Smooth muscle cell of the umbilical artery (primary cell): ENCODE measurements around the gene FKBP7. TPM values are rescaled to one million over a fixed set of nuclear protein-coding genes. Genes with fewer than 3 reads are reported as not detected.

ENCODE experiments used
- total RNA-seq: library from RNA; depleted of rRNA; stranded (reverse); fragments of >200 nt; gene quantifications from 2 replicates; pipeline ENCODE4 v1.2.3, GENCODE V29; 2014

The FKBP7 gene, protein sequence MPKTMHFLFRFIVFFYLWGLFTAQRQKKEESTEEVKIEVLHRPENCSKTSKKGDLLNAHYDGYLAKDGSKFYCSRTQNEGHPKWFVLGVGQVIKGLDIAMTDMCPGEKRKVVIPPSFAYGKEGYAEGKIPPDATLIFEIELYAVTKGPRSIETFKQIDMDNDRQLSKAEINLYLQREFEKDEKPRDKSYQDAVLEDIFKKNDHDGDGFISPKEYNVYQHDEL
- 76.0 and 116 TPM in 2 replicates for total RNA-seq

DNA sequence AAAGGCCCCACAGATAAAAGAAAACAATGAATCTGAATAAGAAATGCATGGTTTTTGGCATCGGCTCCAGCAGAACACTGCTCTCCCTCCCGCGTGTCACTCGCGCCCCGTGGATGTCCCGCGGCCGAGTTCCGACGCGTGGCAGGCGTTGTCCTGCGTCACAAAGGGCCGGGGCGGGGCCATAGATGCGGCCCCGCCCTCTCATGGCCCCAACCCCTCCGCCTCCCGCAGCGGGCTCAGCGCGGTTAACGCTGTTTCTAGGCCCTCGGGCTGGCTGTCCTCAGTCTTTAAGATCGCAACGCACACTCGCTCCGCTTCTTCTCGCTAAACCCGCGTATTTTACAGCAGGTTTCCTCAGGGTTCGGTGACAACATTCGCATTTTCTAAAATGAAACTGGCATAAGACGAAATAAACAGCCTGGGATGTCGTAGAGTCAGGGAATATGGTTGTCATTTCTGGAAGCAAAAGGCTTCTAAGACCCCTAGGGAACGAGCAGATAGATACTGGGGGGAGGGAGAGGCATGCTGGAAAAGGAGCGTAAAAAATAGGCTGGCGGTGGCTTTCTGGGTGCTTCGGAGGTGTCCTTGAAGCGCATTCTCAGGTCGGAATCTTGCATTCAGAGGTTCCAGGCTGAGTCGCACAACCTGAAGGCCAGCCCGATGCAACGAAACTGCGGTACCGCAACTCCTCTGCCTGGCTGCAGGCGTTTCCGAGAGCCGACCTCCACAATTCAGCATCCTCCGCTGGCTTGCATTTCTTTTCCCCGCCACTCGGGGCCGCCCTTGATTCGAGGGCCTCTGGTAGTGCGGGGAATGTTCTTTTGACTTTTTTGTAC is at the start of gene FKBP7:
Gene FKBP7, minus strand, starts transcription at position 162 of the 836 bp plus-strand sequence. Its CDS starts 101 bp downstream, at position 61.

DNA sequence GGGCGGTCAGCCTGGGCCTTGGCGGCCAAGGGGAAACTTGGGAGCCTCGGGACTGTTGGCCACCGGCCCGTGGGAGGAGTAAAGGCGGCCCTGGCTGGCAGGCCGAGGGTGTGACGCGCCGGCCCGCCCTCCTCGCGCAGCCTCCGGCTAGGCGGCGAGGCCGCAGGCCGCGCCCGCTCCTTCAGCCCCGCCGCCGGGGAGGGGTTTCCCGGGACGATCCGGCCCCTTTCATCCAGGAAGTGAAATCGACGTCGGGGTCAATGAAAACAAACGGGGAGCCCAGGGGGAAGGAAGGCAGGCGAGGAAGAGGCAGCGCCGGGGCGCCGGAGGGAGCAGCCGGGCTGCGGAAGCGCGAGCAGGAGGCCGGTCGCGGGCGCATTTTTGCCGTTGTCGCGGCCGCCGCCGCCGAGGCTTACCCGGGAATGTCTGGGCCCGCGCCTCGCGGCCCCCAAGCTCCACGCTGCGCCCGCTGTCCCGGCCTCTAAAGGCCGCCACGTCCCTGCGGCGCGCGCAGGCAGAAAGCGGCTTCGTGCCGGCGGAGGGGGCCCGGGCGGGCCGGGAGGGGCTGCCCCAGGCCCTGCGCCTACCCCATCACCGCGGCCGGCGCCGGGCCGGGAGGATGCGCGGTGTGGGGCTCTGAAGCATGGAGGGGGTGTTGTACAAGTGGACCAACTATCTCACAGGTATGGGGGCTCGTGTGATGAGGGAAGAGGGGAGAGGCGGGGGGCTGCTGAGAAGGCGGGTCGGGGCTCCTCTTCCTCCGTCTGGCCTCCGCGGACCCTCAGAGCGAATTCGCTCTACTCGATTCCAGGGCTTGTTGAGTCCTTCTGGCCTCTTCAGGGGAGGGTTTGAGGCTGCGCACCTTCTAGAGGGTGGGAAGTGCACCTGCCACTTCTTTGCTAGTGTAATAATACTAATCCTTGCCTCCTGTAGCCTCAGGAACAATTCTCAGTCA is 2.1 kb upstream of the FKBP7 start, which contains the start of gene PLEKHA3:
Gene PLEKHA3, plus strand, starts transcription at position 231 of the 955 bp plus-strand sequence. Its CDS starts 413 bp downstream, at position 644.

DNA sequence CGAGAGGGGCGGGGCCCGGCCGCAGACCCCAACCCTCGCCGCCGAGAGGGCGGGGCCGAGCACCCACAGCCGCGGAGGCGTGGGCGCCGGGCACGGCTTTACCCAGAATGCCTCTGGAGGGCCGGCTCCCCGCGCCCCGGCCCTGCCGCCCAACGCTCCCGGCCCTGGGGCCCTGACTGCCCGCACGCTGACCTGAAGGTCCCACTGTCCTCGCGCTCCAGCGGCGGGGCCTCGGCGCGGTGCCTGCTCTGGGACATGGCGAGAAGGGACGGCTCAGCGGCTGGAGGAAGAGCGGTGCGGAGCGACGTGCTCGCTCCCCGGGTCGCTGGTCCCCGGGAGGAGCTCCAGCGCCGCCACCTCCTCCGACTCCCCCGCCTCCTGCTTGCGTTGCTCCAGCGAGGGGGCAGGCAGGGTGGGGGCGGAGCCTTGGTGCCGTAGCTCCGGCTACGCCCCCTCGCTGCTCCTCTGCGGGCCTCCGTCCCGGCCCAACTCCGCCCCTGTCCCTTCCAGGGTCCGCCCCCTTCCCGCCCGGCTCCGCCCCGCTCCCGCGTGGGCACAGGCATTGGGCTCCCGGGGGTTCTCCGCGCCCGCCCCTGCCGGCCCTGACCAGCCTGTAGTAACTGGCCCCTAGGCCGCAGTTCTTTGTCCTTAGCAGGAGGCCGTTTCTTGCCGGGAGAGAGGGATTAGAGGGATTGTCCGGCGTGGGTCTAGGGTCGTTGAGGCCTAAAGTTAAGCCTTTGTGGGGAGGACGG is 27.4 kb downstream of the FKBP7 start, which contains the start of the genes PJVK and PRKRA:
Gene PJVK, plus strand, starts transcription at position 605 of the 752 bp plus-strand sequence. CDS start 2,032 bp downstream, outside the sequence.
Gene PRKRA, minus strand, starts transcription at position 402 of the 752 bp plus-strand sequence. Its CDS starts 145 bp downstream, at position 257.

Other genes starting within 250 kb of the FKBP7 start
- 44.8 and 57.2 TPM in 2 replicates for gene PRKRA, start 27.4 kb downstream of the FKBP7 start, total RNA-seq
- gene PJVK, start 27.2 kb downstream of the FKBP7 start, total RNA-seq: 1.8 and 2.1 TPM in 2 replicates
- 9.2 and 36.1 TPM in 2 replicates for gene PLEKHA3, start 1.9 kb upstream of the FKBP7 start, total RNA-seq